ENCODE results near the gene APH1A. TPM values are rescaled to one million over a fixed set of nuclear protein-coding genes. Genes with fewer than 3 reads are reported as not detected.
A peak's percentile ranks its signal among the peaks of the same experiment; 100 is the strongest.

Gene APH1A
- total and polyA plus RNA-seq, 2 of the 13 experiments (the other 11 are each of a cell fraction or from before 2014, with no cell fraction given): 114 to 130 TPM

GRCh38 chr1:150268705-150269403, at the start of gene APH1A (continued):
- TF ChIP-seq KDM1A (CRISPR knock-in tag; IDR thresholded peaks at IDR 0.05) (no peak), ZNF205 (CRISPR knock-in tag; IDR thresholded peaks at IDR 0.05) (no peak), ZNF280B (CRISPR knock-in tag; IDR thresholded peaks at IDR 0.05; ENCODE audit: borderline replicate concordance) (no peak), ZFP90 (CRISPR knock-in tag; IDR thresholded peaks at IDR 0.05; ENCODE audit: borderline replicate concordance) (peak; percentile 85; the same call in 1 of the 2 replicates), FLYWCH1 (CRISPR knock-in tag; IDR thresholded peaks at IDR 0.05) (no peak), CENPX (CRISPR knock-in tag; IDR thresholded peaks at IDR 0.05) (no peak), THAP8 (CRISPR knock-in tag; IDR thresholded peaks at IDR 0.05; ENCODE audit: borderline replicate concordance) (no peak), HDAC6 (IDR thresholded peaks at IDR 0.05; ENCODE audit: low read depth, low read length) (no peak), DMTF1 (CRISPR knock-in tag; IDR thresholded peaks at IDR 0.05) (no peak), KAT2B (IDR thresholded peaks at IDR 0.05; ENCODE audit: borderline replicate concordance, low read depth, low read length) (no peak), ZNF614 (CRISPR knock-in tag; IDR thresholded peaks at IDR 0.05; ENCODE audit: borderline replicate concordance) (peak; percentile 30; the same call in 1 of the 2 replicates), ZBTB3 (CRISPR knock-in tag; IDR thresholded peaks at IDR 0.05; ENCODE audit: borderline replicate concordance, low read depth) (no peak), NRL (CRISPR knock-in tag; IDR thresholded peaks at IDR 0.05; ENCODE audit: borderline replicate concordance) (no peak), STAG1 (CRISPR knock-in tag; IDR thresholded peaks at IDR 0.05) (no peak), SMC3 (IDR thresholded peaks at IDR 0.05; ENCODE audit: low read length) (no peak), SNRNP70 (IDR thresholded peaks at IDR 0.05; ENCODE audit: low read depth, low read length) (no peak), UBTF (CRISPR knock-in tag; IDR thresholded peaks at IDR 0.05) (peak; percentile 53), SPEN (CRISPR knock-in tag; IDR thresholded peaks at IDR 0.05; ENCODE audit: low read depth) (no peak; the same call in 1 of the 2 replicates), RBFOX2 (IDR thresholded peaks at IDR 0.05; ENCODE audit: low read depth, low read length) (peak; percentile 79), BORCS8-MEF2B (CRISPR knock-in tag; IDR thresholded peaks at IDR 0.05) (no peak; the same call in 1 of the 2 replicates), CREBL2 (CRISPR knock-in tag; IDR thresholded peaks at IDR 0.05; ENCODE audit: borderline replicate concordance) (no peak), ZNF672 (CRISPR knock-in tag; IDR thresholded peaks at IDR 0.05) (no peak)

Measured in HepG2 (cell line).